Mesenchymal stem cell (in vitro differentiated cells and primary cell): Measurements from ENCODE around the gene EP400.

Experiments
- DNase-seq: peaks from one replicate; pipeline ENCODE4 v3.0.0-alpha.2; 2013
- H2AFZ ChIP-seq: one replicate; pipeline ENCODE4 v1.6.1; 2013; ENCODE audit warnings: low read depth, mild to moderate bottlenecking, control low read depth, inconsistent platforms, low read length, moderate library complexity
- H2AK5ac ChIP-seq: 2 replicates; pipeline ENCODE4 v1.6.1; 2013; ENCODE audit warnings: low read length, moderate library complexity, mild to moderate bottlenecking, inconsistent platforms; ENCODE audit not compliant: severe bottlenecking
- H2BK120ac ChIP-seq: one replicate; pipeline ENCODE4 v1.6.1; 2013; ENCODE audit warnings: low read depth, mild to moderate bottlenecking, inconsistent platforms, low read length, moderate library complexity
- H2BK12ac ChIP-seq, 2 experiments: one replicate each; pipeline ENCODE4 v1.6.1; 2013; ENCODE audit warnings: inconsistent platforms in 2 of 2, low read length in 2 of 2, mild to moderate bottlenecking in 2 of 2, moderate library complexity in 2 of 2, control low read depth in 1 of 2
- H2BK15ac ChIP-seq: one replicate; pipeline ENCODE4 v1.6.1; 2013; ENCODE audit warnings: mild to moderate bottlenecking, low read depth, inconsistent platforms; ENCODE audit not compliant: poor library complexity, severe bottlenecking
- H2BK5ac ChIP-seq: 2 replicates; pipeline ENCODE4 v1.6.1; 2013; ENCODE audit warnings: low read depth, mild to moderate bottlenecking, low read length, control low read depth, inconsistent platforms; ENCODE audit not compliant: poor library complexity, severe bottlenecking
- H3K14ac ChIP-seq, 2 experiments: one replicate each; pipeline ENCODE4 v1.6.1; 2013; ENCODE audit warnings: inconsistent platforms in 2 of 2, low read length in 2 of 2, control low read depth in 1 of 2, mild to moderate bottlenecking in 1 of 2, moderate library complexity in 1 of 2
- H3K18ac ChIP-seq, 2 experiments: one replicate each; pipeline ENCODE4 v1.6.1; 2013; ENCODE audit warnings: inconsistent platforms in 2 of 2, low read length in 2 of 2, control low read depth in 1 of 2, low read depth in 1 of 2, mild to moderate bottlenecking in 1 of 2
- H3K23ac ChIP-seq, 2 experiments: one replicate each; pipeline ENCODE4 v1.6.1; 2013; ENCODE audit warnings: inconsistent platforms in 2 of 2, low read length in 2 of 2, mild to moderate bottlenecking in 2 of 2, moderate library complexity in 2 of 2, control low read depth in 1 of 2
- H3K27ac ChIP-seq: 2 replicates; pipeline ENCODE4 v1.5.1; 2013; ENCODE audit warnings: mild to moderate bottlenecking, moderate library complexity, low read length, control low read depth, inconsistent platforms; ENCODE audit not compliant: poor library complexity, severe bottlenecking
- H3K27me3 ChIP-seq, 2 experiments: 2 replicates each; pipeline versions ENCODE4 v1.6.1 to v1.7.0; 2013; ENCODE audit warnings: low read length in 2 of 2, mild to moderate bottlenecking in 2 of 2, moderate library complexity in 2 of 2, control low read depth in 1 of 2, inconsistent platforms in 1 of 2; ENCODE audit not compliant: control insufficient read depth in 1 of 2, insufficient read depth in 1 of 2
- H3K36me3 ChIP-seq, 2 experiments: 2 replicates each; pipeline versions ENCODE4 v1.6.1 to v1.7.0; 2013; ENCODE audit warnings: low read length in 2 of 2, control low read depth in 1 of 2, inconsistent platforms in 1 of 2, low read depth in 1 of 2, mild to moderate bottlenecking in 1 of 2; ENCODE audit not compliant: insufficient read depth in 2 of 2, control insufficient read depth in 1 of 2
- H3K4ac ChIP-seq, 2 experiments: one replicate each; pipeline ENCODE4 v1.6.1; 2013; ENCODE audit warnings: inconsistent platforms in 2 of 2, low read length in 2 of 2, mild to moderate bottlenecking in 2 of 2, moderate library complexity in 2 of 2, control low read depth in 1 of 2, low read depth in 1 of 2
- H3K4me1 ChIP-seq: 2 replicates; pipeline ENCODE4 v1.6.1; 2013; ENCODE audit warnings: low read depth, low read length, control low read depth; ENCODE audit not compliant: control insufficient read depth, insufficient read depth
- H3K4me2 ChIP-seq: 2 replicates; pipeline ENCODE4 v1.6.1; 2013; ENCODE audit warnings: low read length, mild to moderate bottlenecking, inconsistent platforms; ENCODE audit not compliant: poor library complexity, severe bottlenecking
- H3K4me3 ChIP-seq, 2 experiments: 2 replicates each; pipeline versions ENCODE4 v1.5.1 to v1.7.0; 2013; ENCODE audit warnings: low read length in 2 of 2, mild to moderate bottlenecking in 2 of 2, control low read depth in 1 of 2, low read depth in 1 of 2; ENCODE audit not compliant: insufficient read depth in 1 of 2
- H3K79me1 ChIP-seq: replicated peaks from 2 replicates; pipeline ENCODE4 v1.6.1; 2013; ENCODE audit warnings: mild to moderate bottlenecking, control low read depth, low read length, inconsistent platforms; ENCODE audit not compliant: poor library complexity, severe bottlenecking
- H3K9ac ChIP-seq: 2 replicates; pipeline ENCODE4 v1.7.0; 2013; ENCODE audit warnings: mild to moderate bottlenecking, low read length, moderate library complexity
- H3K9me3 ChIP-seq: 2 replicates; pipeline ENCODE4 v1.7.0; 2013; ENCODE audit warnings: mild to moderate bottlenecking, low read length; ENCODE audit not compliant: control insufficient read depth
- H4K8ac ChIP-seq: one replicate; pipeline ENCODE4 v1.6.1; 2013; ENCODE audit warnings: inconsistent platforms, mild to moderate bottlenecking, low read length, moderate library complexity
- H4K91ac ChIP-seq: one replicate; pipeline ENCODE4 v1.6.1; 2013; ENCODE audit warnings: mild to moderate bottlenecking, low read length, inconsistent platforms
- WGBS: methylation state at CpG from one replicate; pipeline ENCODE4 v1.1.7; 2013; ENCODE audit warnings: mixed read lengths; 5-methylcytosine and 5-hydroxymethylcytosine counted together

EP400 gene

DNA sequence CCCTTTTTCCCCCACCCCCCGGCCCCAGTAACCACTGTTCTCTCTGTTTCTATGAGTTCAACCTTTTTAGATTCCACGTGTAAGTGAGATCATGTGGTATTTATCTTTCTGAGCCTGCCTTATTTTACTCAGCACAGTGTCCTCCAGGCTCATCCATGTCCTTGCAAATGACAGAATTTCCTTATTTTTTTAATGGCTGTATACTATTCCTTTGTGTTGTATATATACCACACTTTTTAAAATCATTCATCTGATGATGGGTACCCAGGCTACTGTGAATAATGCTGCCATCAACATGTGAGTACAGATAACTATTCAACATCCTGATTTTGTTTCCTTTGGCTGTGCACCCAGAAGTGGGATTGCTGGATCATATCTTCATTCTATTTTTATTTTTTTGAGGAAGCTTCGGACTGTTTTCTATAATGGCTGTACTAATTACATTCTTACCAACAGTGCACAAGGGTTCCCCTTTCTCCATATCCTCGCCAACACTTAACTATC, 139.7 kb downstream of the EP400 start:
- Histone ChIP-seq H3K4me2 (no peak overlapping the region), H3K23ac (no peak overlapping the region), H3K4me1 (peaks cover 7% of the 10 kb centered on the region), H3K4ac (no peak overlapping the region), H4K91ac (no peak overlapping the region), H3K36me3 (peaks cover 19 to 32% of the 10 kb centered on the region in 2 experiments), H3K79me1 (peaks cover 14% of the 10 kb centered on the region), H3K4me3 (no peak overlapping the region), H3K14ac (no peak overlapping the region), H2BK12ac (no peak overlapping the region), H3K27me3 (no peaks in the 10 kb centered on the region), H2BK120ac (no peak overlapping the region), H2AFZ (no peak overlapping the region), H3K18ac (no peak overlapping the region), H2AK5ac (no peak overlapping the region), H3K27ac (no peak overlapping the region), H4K8ac (no peak overlapping the region), H2BK5ac (no peak overlapping the region), H2BK15ac (no peak overlapping the region), H3K9me3 (no peaks in the 10 kb centered on the region), H3K9ac (no peak overlapping the region)
- 100% methylated on average over 1 of the region's 4 CpGs for WGBS
- DNase-seq = no peak

DNA sequence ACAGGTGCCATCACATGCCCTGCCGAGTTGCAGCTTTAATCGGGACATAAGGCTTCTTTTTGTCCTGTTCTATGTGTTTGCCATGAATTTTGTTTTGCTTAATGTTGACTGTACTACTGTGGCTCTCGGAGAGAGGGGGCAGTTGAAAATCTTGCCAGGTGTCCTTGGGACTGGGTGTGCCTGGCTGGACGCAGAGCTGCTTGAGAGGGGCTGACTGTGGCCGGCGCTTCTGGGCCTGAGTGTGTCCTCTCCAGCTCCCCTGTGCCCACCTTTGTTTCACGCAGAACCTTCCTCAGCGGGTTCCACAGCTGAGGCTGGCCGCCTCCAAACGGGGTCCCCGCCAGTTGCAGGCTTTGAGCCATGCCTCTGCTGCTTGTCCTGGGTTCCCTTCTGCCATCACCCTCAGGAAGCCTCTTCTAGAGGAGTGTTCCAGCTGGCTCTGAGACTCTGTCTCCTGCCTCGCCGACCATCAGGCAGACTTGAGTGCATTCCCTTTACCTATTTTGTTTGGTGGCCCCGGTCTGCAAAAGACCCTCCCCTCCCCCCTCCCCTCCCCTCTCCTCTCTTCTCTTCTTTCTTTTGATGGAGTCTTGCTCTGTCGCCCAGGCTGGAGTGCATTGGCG, 144.6 kb downstream of the EP400 start:
- H3K27ac ChIP-seq = no peak overlapping the region
- H3K36me3 ChIP-seq = peaks cover 23 to 44% of the 10 kb centered on the region in 2 experiments
- H3K4me2 ChIP-seq = no peak overlapping the region
- H2AFZ ChIP-seq = no peak overlapping the region
- H3K4me1 ChIP-seq = no peaks in the 10 kb centered on the region
- no peak overlapping the region for H3K23ac ChIP-seq
- no peak overlapping the region for H3K14ac ChIP-seq
- H2BK5ac ChIP-seq = no peak overlapping the region
- 95% methylated on average over 13 of the region's 16 CpGs for WGBS
- H3K9me3 ChIP-seq = no peaks in the 10 kb centered on the region
- no peak for DNase-seq
- no peak overlapping the region for H2BK15ac ChIP-seq
- H2BK120ac ChIP-seq = no peak overlapping the region
- no peak overlapping the region for H2BK12ac ChIP-seq
- peaks cover 21% of the 10 kb centered on the region for H3K79me1 ChIP-seq
- peak overlapping the region; percentile 59 for H4K91ac ChIP-seq
- H2AK5ac ChIP-seq = no peak overlapping the region
- H3K18ac ChIP-seq = no peak overlapping the region
- H4K8ac ChIP-seq = no peak overlapping the region
- H3K9ac ChIP-seq = no peak overlapping the region
- no peaks in the 10 kb centered on the region for H3K27me3 ChIP-seq
- no peak overlapping the region for H3K4ac ChIP-seq
- no peak overlapping the region for H3K4me3 ChIP-seq

DNA sequence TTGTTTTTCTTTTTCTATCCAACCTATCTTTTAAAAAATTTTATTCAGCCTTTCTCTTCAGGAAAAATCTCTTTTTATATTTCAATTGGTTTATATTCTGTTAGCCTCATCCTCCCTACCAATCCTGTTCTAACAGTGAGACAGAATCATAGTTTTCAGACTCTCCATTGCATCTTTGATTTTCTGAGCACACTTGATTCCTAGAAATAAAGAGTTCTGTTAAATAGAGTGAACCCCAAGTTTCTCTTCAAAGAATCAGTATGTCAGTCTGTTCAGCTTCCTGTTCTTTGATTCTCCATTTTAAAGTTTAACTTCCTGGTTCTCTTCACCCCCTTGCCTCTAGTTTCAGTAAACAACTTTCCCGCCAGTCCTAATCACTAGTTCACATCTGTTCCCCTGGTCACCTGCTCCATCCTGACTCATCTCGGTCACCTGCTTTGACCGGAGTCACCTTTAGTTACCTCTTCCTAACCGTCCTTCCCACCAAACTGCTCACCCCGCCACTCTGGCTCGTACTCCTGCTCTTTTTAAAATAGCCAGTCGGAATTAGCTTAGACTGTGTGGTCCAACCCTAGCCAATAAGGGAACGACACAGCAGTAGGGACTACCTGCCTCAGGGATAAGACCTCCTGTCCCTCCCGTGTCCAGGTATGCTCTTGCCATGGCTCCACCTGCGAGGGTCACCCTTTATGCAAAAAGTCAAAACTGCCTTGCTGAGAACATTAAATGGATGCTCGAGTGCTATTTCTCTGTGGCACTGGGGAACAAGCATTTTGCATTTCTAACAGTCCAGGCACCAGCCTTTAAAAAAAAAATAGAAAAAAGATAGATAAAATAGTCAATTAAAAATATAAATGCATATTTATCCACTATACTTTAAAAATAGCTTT, 146.0 kb downstream of the EP400 start:
- no peak overlapping the region for H4K91ac ChIP-seq
- H3K4me3 ChIP-seq = no peak overlapping the region
- no peak overlapping the region for H3K23ac ChIP-seq
- no peaks in the 10 kb centered on the region for H3K27me3 ChIP-seq
- 94% methylated on average over 11 of the region's 11 CpGs for WGBS
- no peak overlapping the region for H3K18ac ChIP-seq
- H3K4ac ChIP-seq = no peak overlapping the region
- H3K4me1 ChIP-seq = no peaks in the 10 kb centered on the region
- no peak overlapping the region for H3K4me2 ChIP-seq
- H3K27ac ChIP-seq = no peak overlapping the region
- H2AK5ac ChIP-seq = no peak overlapping the region
- H2BK15ac ChIP-seq = no peak overlapping the region
- H3K79me1 ChIP-seq = peaks cover 31% of the 10 kb centered on the region
- H2AFZ ChIP-seq = no peak overlapping the region
- no peak overlapping the region for H2BK12ac ChIP-seq
- no peak overlapping the region for H2BK5ac ChIP-seq
- H3K9ac ChIP-seq = no peak overlapping the region
- peaks cover 33 to 53% of the 10 kb centered on the region in 2 experiments for H3K36me3 ChIP-seq
- no peak overlapping the region for H4K8ac ChIP-seq
- H3K14ac ChIP-seq = no peak overlapping the region
- no peak for DNase-seq
- no peak overlapping the region for H2BK120ac ChIP-seq
- no peaks in the 10 kb centered on the region for H3K9me3 ChIP-seq

DNA sequence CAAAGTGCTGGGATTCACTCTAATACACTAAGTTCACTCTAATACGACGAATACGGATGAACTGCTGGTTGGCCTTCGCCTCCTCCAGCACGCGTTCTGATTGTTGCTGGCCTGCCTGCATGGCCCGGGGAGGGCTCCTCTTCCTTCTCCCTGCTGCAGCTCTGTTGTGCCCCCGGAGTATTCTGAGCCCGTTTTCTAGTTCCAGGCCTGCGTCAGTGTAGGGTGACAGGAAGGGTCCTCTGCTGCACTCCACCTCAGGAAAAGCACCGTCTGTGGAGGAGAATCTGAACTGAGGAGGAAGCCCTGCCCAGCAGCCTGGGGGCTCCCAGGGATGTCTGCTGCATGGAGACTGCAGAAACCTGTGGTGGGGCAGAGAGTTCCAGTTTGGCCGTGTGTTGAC, 150.0 kb downstream of the EP400 start:
- H4K8ac ChIP-seq = no peak overlapping the region
- no peak overlapping the region for H3K4me3 ChIP-seq
- no peak for DNase-seq
- H2BK5ac ChIP-seq = no peak overlapping the region
- H3K79me1 ChIP-seq = peaks cover 41% of the 10 kb centered on the region
- H3K14ac ChIP-seq = no peak overlapping the region
- no peak overlapping the region for H2AFZ ChIP-seq
- H3K4me2 ChIP-seq = no peak overlapping the region
- H3K23ac ChIP-seq = no peak overlapping the region
- no peak overlapping the region for H2BK120ac ChIP-seq
- no peak overlapping the region for H2AK5ac ChIP-seq
- H3K36me3 ChIP-seq = peaks cover 34 to 53% of the 10 kb centered on the region in 2 experiments
- H3K9ac ChIP-seq = no peak overlapping the region
- no peak overlapping the region for H3K18ac ChIP-seq
- H3K4ac ChIP-seq = no peak overlapping the region
- no peak overlapping the region for H2BK12ac ChIP-seq
- 95% methylated on average over 12 of the region's 12 CpGs for WGBS
- no peaks in the 10 kb centered on the region for H3K4me1 ChIP-seq
- no peak overlapping the region for H2BK15ac ChIP-seq
- no peaks in the 10 kb centered on the region for H3K27me3 ChIP-seq
- no peaks in the 10 kb centered on the region for H3K9me3 ChIP-seq
- H3K27ac ChIP-seq = no peak overlapping the region
- no peak overlapping the region for H4K91ac ChIP-seq
